ENCODE data around the gene PYGO1. TPM values are rescaled to one million over a fixed set of nuclear protein-coding genes. Genes with fewer than 3 reads are reported as not detected.
"Not testable (repeated sequence)": the region's sequence is repeated elsewhere in the genome, so short reads cannot be mapped to it uniquely, and the experiment has no call there.

Gene PYGO1
- total and polyA plus RNA-seq, 2 of the 4 experiments (the other 2 are of a cell fraction): 3.0 to 6.6 TPM

DNA sequence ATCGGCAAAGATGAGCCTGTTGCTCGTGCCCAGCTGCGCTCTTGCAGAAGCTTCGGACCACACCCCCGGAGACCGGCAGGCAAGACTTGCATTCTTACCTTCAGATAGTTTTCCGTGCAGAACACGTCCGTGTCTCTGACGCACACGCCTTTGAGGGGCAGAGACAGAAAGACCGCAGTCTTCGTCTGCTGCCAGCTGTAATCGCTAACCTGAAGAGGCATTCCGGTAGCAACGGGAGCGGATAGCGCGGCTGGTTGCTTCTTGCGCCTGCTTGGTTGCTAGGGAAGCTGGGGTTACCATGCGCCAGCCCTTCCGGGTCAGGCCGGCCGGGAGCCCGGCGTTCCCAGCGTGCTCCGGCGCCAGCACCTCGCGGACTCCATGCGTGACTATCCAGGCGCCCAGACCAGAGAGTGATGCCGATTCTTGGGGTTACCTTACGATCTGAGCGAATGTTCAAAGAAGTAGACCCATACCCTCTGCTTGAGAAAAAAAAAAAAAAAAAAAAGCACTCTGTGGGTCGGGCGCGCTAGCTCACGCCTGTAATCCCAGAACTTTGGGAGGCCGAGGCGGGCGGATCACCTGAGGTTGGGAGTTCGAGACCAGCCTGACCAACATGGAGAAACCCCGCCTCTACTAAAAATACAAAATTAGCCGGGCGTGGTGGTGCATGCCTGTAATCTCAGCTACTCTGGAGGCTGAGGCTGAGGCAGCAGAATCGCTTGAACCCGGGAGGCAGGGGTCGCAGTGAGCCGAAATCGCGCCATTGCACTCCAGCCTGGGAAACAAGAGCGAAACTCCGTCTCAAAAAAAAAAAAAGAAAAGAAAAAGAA lies 89.8 kb downstream of the PYGO1 start:
- H3K9me1 ChIP-seq (ENCODE audit: insufficient read depth, low read length); H3K9ac ChIP-seq (ENCODE audit: low read depth, low read length); H3K27me3 ChIP-seq (ENCODE audit: control insufficient read depth, insufficient read depth, low read length); H3K36me3 ChIP-seq (ENCODE audit: control insufficient read depth, insufficient read depth, low read length); H2BK120ac ChIP-seq (ENCODE audit: low read depth, low read length); intact Hi-C loops (cut with micrococcal nuclease); H3K27ac ChIP-seq (ENCODE audit: insufficient read depth, low read length); H4K20me1 ChIP-seq (ENCODE audit: insufficient read depth, low read length); H3K4me1 ChIP-seq (ENCODE audit: control insufficient read depth, insufficient read depth, low read length); dilution Hi-C loops (cut with HindIII; ENCODE audit: low sequenced_read_pairs, unreplicated experiment); H2BK5ac ChIP-seq (ENCODE audit: low read depth, low read length, poor library complexity, severe bottlenecking); H3K9me3 ChIP-seq (ENCODE audit: control insufficient read depth, insufficient read depth, low read length); H2BK20ac ChIP-seq (ENCODE audit: low read depth, low read length); H3K23ac ChIP-seq (ENCODE audit: low read depth, low read length); in situ Hi-C loops (cut with MboI; ENCODE audit: low sequenced_read_pairs); H2BK15ac ChIP-seq (ENCODE audit: low read depth, low read length); H3K14ac ChIP-seq (replicated peaks; ENCODE audit: low read depth, low read length); CTCF ChIA-PET; H3K18ac ChIP-seq (ENCODE audit: low read depth, low read length); H3K56ac ChIP-seq (ENCODE audit: extremely low read depth, insufficient read depth, low read length); BruUV-seq (replicated peaks); H2AK5ac ChIP-seq (ENCODE audit: low read depth, low read length); H3K79me1 ChIP-seq (ENCODE audit: low read depth in 1 of 2, low read length in 2 of 2); H4K5ac ChIP-seq (ENCODE audit: low read depth, low read length): not testable (repeated sequence)
- peak; percentile 100 for ATAC-seq (ENCODE audit: low read depth)
- Histone ChIP-seq H2AFZ (replicated peaks; ENCODE audit: low read length, poor library complexity) (peak overlapping the region; percentile 100), H2AK9ac (replicated peaks; ENCODE audit: low read depth, low read length, poor library complexity) (peak overlapping the region; percentile 80), H3K4me3 (ENCODE audit: insufficient read depth, low read depth, low read length) (peak overlapping the region; percentile 63), H3K4me2 (ENCODE audit: low read depth, low read length) (peak overlapping the region; percentile 76), H4K8ac (ENCODE audit: low read depth in 2 of 2, low read length in 2 of 2) (peak overlapping the region; percentile 41 to 94), H4K91ac (ENCODE audit: insufficient read depth, low read depth, low read length) (0 out of 2 replicates have a peak overlapping the region, but pooled peaks have one; percentile 32), H3K4ac (ENCODE audit: low read depth, low read length) (0 out of 2 replicates have a peak overlapping the region, but pooled peaks have one; percentile 7)
- WGBS, 2 experiments (ENCODE audit: extremely low coverage in 2 of 2, insufficient read length in 1 of 2): 16% methylated on average over 16 of the region's 55 CpGs; no CpG with 5 or more reads in 1 of the 2 experiments
- peak; percentile 82 for DNase-seq
- TF ChIP-seq BHLHE40 (IDR thresholded peaks at IDR 0.05; ENCODE audit: low read depth, low read length) (peak; percentile 12; the same call in 1 of the 2 replicates), MXI1 (IDR thresholded peaks at IDR 0.05; ENCODE audit: borderline replicate concordance, low read depth, low read length) (peak; percentile 97)
- POLR2A ChIA-PET (ENCODE audit: unreplicated experiment): interaction anchor here (0.5 kb wide), 1 partner anchor 11 kb away, joined by 4 read pairs; no protein-coding TSS in a partner anchor

All from IMR-90 (cell line).